ENCODE results near the gene ATP8A1. TPM values are rescaled to one million over a fixed set of nuclear protein-coding genes. Genes with fewer than 3 reads are reported as not detected.

The ATP8A1 gene
- total and polyA plus RNA-seq, 12 donors = 14.4 to 58.3 (median 27.7) TPM

- intact Hi-C loops (cut with DNase I) = no loop called here
- H3K4me3 ChIP-seq = no peak overlapping the region
These were observed 113.8 kb downstream of the ATP8A1 start for GRCh38 chr4:42543126-42543525.

DNA sequence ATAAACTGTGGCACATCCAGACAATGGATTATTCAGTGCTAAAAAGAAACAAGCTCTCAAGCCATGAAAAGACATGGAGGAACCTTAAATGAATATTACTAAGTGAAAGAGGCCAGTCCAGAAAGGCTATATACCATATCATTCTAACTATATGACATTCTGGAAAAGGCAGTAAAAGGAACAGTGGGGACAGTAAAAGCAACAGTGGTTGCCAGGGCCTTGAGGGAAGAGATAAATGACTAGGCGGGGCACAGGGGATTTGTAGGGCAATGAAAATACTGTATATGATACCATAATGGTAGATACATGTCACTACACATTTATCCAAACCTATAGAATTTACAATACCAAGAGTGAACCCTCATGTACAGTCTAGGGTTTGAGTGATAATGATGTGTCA lies 115.3 kb downstream of the ATP8A1 start:
- H3K27me3 ChIP-seq = no peaks in the 10 kb centered on the region
- no peaks in the 10 kb centered on the region for H3K9me3 ChIP-seq (replicated peaks in 1 of 3)
- H3K4me3 ChIP-seq = no peak overlapping the region
- TF ChIP-seq POLR2A (IDR thresholded peaks at IDR 0.05) = no peak
- no peak for TF ChIP-seq CTCF (IDR thresholded peaks at IDR 0.05)
- H3K27ac ChIP-seq = no peak overlapping the region
- H3K36me3 ChIP-seq (replicated peaks in 1 of 2) = no peaks in the 10 kb centered on the region
- DNase-seq = no peak
- H3K4me1 ChIP-seq (replicated peaks in 1 of 2) = no peaks in the 10 kb centered on the region
- WGBS, 4 donors = 93 to 97% (median 96%) methylated on average over 1 of the region's 1 CpG
- intact Hi-C loops (cut with DNase I) = no loop called here

More at GRCh38 chr4:42543126-42543525, 113.8 kb downstream of the ATP8A1 start:
- 67 to 81% (median 74%) methylated on average over 1 of the region's 1 CpG for whole genome bisulfite sequencing, 4 donors
- Histone ChIP-seq H3K36me3 (replicated peaks in 1 of 2) (no peaks in the 10 kb centered on the region), H3K9me3 (replicated peaks in 1 of 3) (no peaks in the 10 kb centered on the region), H3K4me1 (replicated peaks in 1 of 2) (no peaks in the 10 kb centered on the region), H3K27ac (no peak overlapping the region), H3K27me3 (no peaks in the 10 kb centered on the region)
- no peak for DNase-seq
- TF ChIP-seq CTCF (IDR thresholded peaks at IDR 0.05) (no peak), POLR2A (IDR thresholded peaks at IDR 0.05) (no peak)

GRCh38 chr4:42533042-42533441 lies 123.9 kb downstream of the ATP8A1 start:
- no peak for TF ChIP-seq POLR2A (IDR thresholded peaks at IDR 0.05)
- TF ChIP-seq CTCF (IDR thresholded peaks at IDR 0.05) = no peak
- Histone ChIP-seq H3K4me1 (replicated peaks in 1 of 2) (no peaks in the 10 kb centered on the region), H3K36me3 (replicated peaks in 1 of 2) (peaks cover 0 to 6% of the 10 kb centered on the region in 2 donors), H3K27me3 (no peaks in the 10 kb centered on the region), H3K4me3 (no peak overlapping the region), H3K9me3 (replicated peaks in 1 of 3) (no peaks in the 10 kb centered on the region), H3K27ac (no peak overlapping the region)
- intact Hi-C loops (cut with DNase I) = no loop called here
- 92 to 100% (median 99%) methylated on average over 3 of the region's 3 CpGs for WGBS, 4 donors
- no peak for DNase-seq

DNA sequence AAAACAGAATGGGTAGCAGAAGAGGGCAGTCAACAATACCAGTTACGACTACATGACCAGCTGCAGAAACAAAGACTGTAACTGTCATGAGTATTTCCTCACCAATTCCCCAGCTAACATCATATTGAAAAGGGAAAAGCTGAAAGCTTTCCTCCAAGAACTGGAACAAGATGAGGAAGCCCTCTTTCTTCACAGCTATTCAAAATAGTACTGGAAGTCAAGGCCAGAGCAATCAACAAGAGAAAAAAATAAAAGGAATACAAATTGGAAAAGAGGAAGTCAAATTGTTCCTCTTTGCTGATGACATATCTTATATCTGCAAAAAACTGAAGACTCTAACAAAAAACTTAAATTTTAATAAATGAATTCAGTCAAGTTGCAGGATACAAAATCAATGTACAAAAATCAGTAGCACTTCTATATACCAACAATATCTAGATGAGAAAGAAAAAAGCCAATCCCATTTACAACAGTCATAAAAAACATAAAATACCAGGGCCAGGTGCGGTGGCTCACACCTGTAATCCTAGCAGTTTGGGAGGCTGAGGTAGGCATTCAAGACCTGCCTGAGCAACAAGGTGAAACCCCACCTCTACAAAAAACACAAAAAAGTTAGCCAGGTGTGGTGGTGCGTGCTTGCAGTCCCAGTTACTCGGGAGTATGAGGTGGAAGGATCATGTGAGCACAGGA lies 125.4 kb downstream of the ATP8A1 start:
- no peak overlapping the region for H3K27ac ChIP-seq
- no peak overlapping the region for H3K4me3 ChIP-seq
- no peak for DNase-seq
- no peak for TF ChIP-seq CTCF (IDR thresholded peaks at IDR 0.05)
- TF ChIP-seq POLR2A (IDR thresholded peaks at IDR 0.05) = no peak
- no peaks in the 10 kb centered on the region for H3K27me3 ChIP-seq
- 92 to 93% (median 93%) methylated on average over 4 of the region's 4 CpGs for WGBS, 4 donors
- no peaks in the 10 kb centered on the region for H3K4me1 ChIP-seq (replicated peaks in 1 of 2)
- no peaks in the 10 kb centered on the region for H3K9me3 ChIP-seq (replicated peaks in 1 of 3)
- peaks cover 0 to 6% of the 10 kb centered on the region in 2 donors for H3K36me3 ChIP-seq (replicated peaks in 1 of 2)
- intact Hi-C loops (cut with DNase I) = no loop called here

All from adrenal gland (tissue), 12 donors.